Lung (tissue), 12 donors: ENCODE results near the gene ANGPTL2. TPM values are rescaled to one million over a fixed set of nuclear protein-coding genes. Genes with fewer than 3 reads are reported as not detected.

Experiments
- ATAC-seq: fragments of 200-7000 bp; cut with Tn5 transposase; one replicate; pipeline ENCODE4 v1.9.1; 2020; ENCODE audit warnings: moderate number of reproducible peaks; ENCODE audit not compliant: insufficient read depth, low FRiP score
- DNase-seq, 3 donors: peaks; one replicate each; pipeline ENCODE4 v3.0.0-alpha.2; 2013 to 2017
- H3K27ac ChIP-seq, 2 donors: one replicate each; pipeline ENCODE4 v1.5.1; 2013; ENCODE audit warnings: mild to moderate bottlenecking in 2 of 2, moderate library complexity in 2 of 2, control low read depth in 1 of 2, inconsistent platforms in 1 of 2, low read depth in 1 of 2, low read length in 1 of 2
- H3K27me3 ChIP-seq, 3 donors: one replicate each; pipeline ENCODE4 v1.5.1; 2013; ENCODE audit warnings: low read length in 2 of 3; ENCODE audit not compliant: control insufficient read depth in 3 of 3, insufficient read depth in 3 of 3
- H3K36me3 ChIP-seq, 4 donors: one replicate each; pipeline ENCODE4 v1.5.1; 2013; ENCODE audit warnings: low read length in 4 of 4, mild to moderate bottlenecking in 1 of 4, moderate library complexity in 1 of 4; ENCODE audit not compliant: control insufficient read depth in 4 of 4, insufficient read depth in 4 of 4
- H3K4me1 ChIP-seq, 5 donors: one replicate each; pipeline ENCODE4 v1.5.1; 2013; ENCODE audit warnings: low read length in 5 of 5, mild to moderate bottlenecking in 2 of 5, moderate library complexity in 1 of 5; ENCODE audit not compliant: control insufficient read depth in 5 of 5, insufficient read depth in 5 of 5
- H3K4me3 ChIP-seq: one replicate; pipeline ENCODE4 v1.5.1; 2013; ENCODE audit warnings: mild to moderate bottlenecking, control low read depth, moderate library complexity
- H3K9ac ChIP-seq, 2 donors: one replicate each; pipeline ENCODE4 v1.5.1; 2013; ENCODE audit warnings: low read length in 2 of 2, control low read depth in 1 of 2; ENCODE audit not compliant: insufficient read depth in 1 of 2
- H3K9me3 ChIP-seq, 4 donors: one replicate each; pipeline ENCODE4 v1.5.1; 2013; ENCODE audit warnings: low read length in 3 of 4, mild to moderate bottlenecking in 1 of 4, moderate library complexity in 1 of 4; ENCODE audit not compliant: control insufficient read depth in 4 of 4, insufficient read depth in 3 of 4
- CTCF ChIP-seq: IDR thresholded peaks from 2 replicates; pipeline ENCODE4 v1.5.1; 2012; ENCODE audit warnings: mild to moderate bottlenecking; ENCODE audit errors: control extremely low read depth, extremely low read depth
- WGBS, 2 donors: extraction: QIAGEN DNeasy Blood & Tissue Kit; methylation state at CpG; one replicate each; pipeline ENCODE4 v1.1.7; 2013; 5-methylcytosine and 5-hydroxymethylcytosine counted together
- polyA plus RNA-seq, 2 donors: library from polyadenylated mRNA; stranded (reverse); fragments of 200-250 nt; gene quantifications; one replicate each; pipeline ENCODE4 v1.2.1, GENCODE V29; 2013
- total RNA-seq, 2 donors: library from RNA; depleted of rRNA in 1 of 2; stranded (reverse); fragments of >200 nt in 1 of 2; gene quantifications; one replicate each; pipeline ENCODE4 v1.2.1, GENCODE V29; 2014 to 2021
- donor health status: control.
- donor health status: control.
- donor health status: Bipolar disorder and iron deficiency.
- donor health status: healthy.
- donor health status: DM: yes; HTN: yes; CAD: no.

Gene ANGPTL2
- total and polyA plus RNA-seq, 4 donors, result 7.5 to 18.8 (median 11.0) TPM

- DNase-seq (no peak), ATAC-seq (no peak)
- Histone ChIP-seq H3K9ac (no peak overlapping the region), H3K4me1 (peaks cover 0 to 9% (median 0%) of the 10 kb centered on the region in 5 donors), H3K27me3 (no peaks in the 10 kb centered on the region), H3K9me3 (no peaks in the 10 kb centered on the region), H3K4me3 (no peak overlapping the region), H3K27ac (peak overlapping the region in 1 of 2 donors; percentile 40), H3K36me3 (peaks cover 0 to 26% (median 11%) of the 10 kb centered on the region in 4 donors)
- 91 to 93% methylated on average over 6 of the region's 6 CpGs for WGBS, 2 donors
- no peak for TF ChIP-seq CTCF
Observed at GRCh38 chr9:127089631-127090081, 32.8 kb downstream of the ANGPTL2 start.

GRCh38 chr9:127088724-127089615 is 33.5 kb downstream of the ANGPTL2 start:
- H3K4me1 ChIP-seq, result peaks cover 0 to 6% (median 0%) of the 10 kb centered on the region in 5 donors
- H3K4me3 ChIP-seq, result no peak overlapping the region
- H3K9me3 ChIP-seq, result no peaks in the 10 kb centered on the region
- peaks cover 0 to 26% (median 11%) of the 10 kb centered on the region in 4 donors for H3K36me3 ChIP-seq
- WGBS, 2 donors, result 96 to 97% methylated on average over 27 of the region's 27 CpGs
- DNase-seq, result no peak
- ATAC-seq, result no peak
- no peak overlapping the region for H3K27ac ChIP-seq
- H3K9ac ChIP-seq, result no peak overlapping the region
- no peak for TF ChIP-seq CTCF
- no peaks in the 10 kb centered on the region for H3K27me3 ChIP-seq

- Histone ChIP-seq H3K27ac (no peak overlapping the region), H3K4me3 (no peak overlapping the region), H3K27me3 (no peaks in the 10 kb centered on the region), H3K9me3 (no peaks in the 10 kb centered on the region), H3K4me1 (peaks cover 0 to 4% (median 0%) of the 10 kb centered on the region in 5 donors), H3K36me3 (peaks cover 0 to 16% (median 8%) of the 10 kb centered on the region in 4 donors), H3K9ac (no peak overlapping the region)
- DNase-seq (no peak), ATAC-seq (no peak)
- WGBS, 2 donors, result 96 to 97% methylated on average over 8 of the region's 8 CpGs
- no peak for TF ChIP-seq CTCF
Observed at GRCh38 chr9:127087836-127088235, 34.6 kb downstream of the ANGPTL2 start.
